Liver (tissue), 9 donors: ENCODE data around the gene ZKSCAN1. TPM values are rescaled to one million over a fixed set of nuclear protein-coding genes. Genes with fewer than 3 reads are reported as not detected.

Experiments
- DNase-seq: peaks from one replicate; pipeline ENCODE4 v3.0.0-alpha.2; 2017; ENCODE audit warnings: low spot score
- H3K27ac ChIP-seq, 2 donors: one replicate each; pipeline ENCODE4 v1.7.0; 2013; ENCODE audit warnings: inconsistent platforms in 2 of 2, low read length in 2 of 2, control low read depth in 1 of 2, low read depth in 1 of 2, mild to moderate bottlenecking in 1 of 2
- H3K27me3 ChIP-seq, 4 donors: one replicate each; pipeline versions ENCODE4 v1.6.1 to v1.7.0; 2013; ENCODE audit warnings: low read length in 3 of 4, inconsistent platforms in 1 of 4, mild to moderate bottlenecking in 1 of 4, moderate library complexity in 1 of 4; ENCODE audit not compliant: control insufficient read depth in 4 of 4, insufficient read depth in 4 of 4
- H3K36me3 ChIP-seq, 4 donors: one replicate each; pipeline versions ENCODE4 v1.6.1 to v1.7.0; 2013; ENCODE audit warnings: low read length in 3 of 4, mild to moderate bottlenecking in 3 of 4, low read depth in 1 of 4, moderate library complexity in 1 of 4; ENCODE audit not compliant: control insufficient read depth in 4 of 4, insufficient read depth in 3 of 4
- H3K4me1 ChIP-seq, 4 donors: one replicate each; pipeline versions ENCODE4 v1.6.1 to v1.7.0; 2013; ENCODE audit warnings: low read length in 3 of 4, mild to moderate bottlenecking in 3 of 4, moderate library complexity in 1 of 4; ENCODE audit not compliant: control insufficient read depth in 4 of 4, insufficient read depth in 4 of 4
- H3K4me3 ChIP-seq, 3 donors: one replicate each; pipeline versions ENCODE4 v1.6.1 to v1.7.0; 2013; ENCODE audit warnings: low read length in 3 of 3, control low read depth in 1 of 3, low read depth in 1 of 3, mild to moderate bottlenecking in 1 of 3
- H3K9ac ChIP-seq, 2 donors: one replicate each; pipeline ENCODE4 v1.7.0; 2013; ENCODE audit warnings: low read length in 2 of 2, mild to moderate bottlenecking in 2 of 2, moderate library complexity in 2 of 2, control low read depth in 1 of 2, low read depth in 1 of 2
- H3K9me3 ChIP-seq, 4 donors: one replicate each; pipeline versions ENCODE4 v1.6.1 to v1.7.0; 2013; ENCODE audit warnings: low read length in 3 of 4; ENCODE audit not compliant: control insufficient read depth in 4 of 4
- EGR1 ChIP-seq, 2 donors: IDR thresholded peaks; 2 replicates each; pipeline ENCODE4 v1.6.1; 2016 to 2018; ENCODE audit warnings: antibody characterized with exemption in 2 of 2, low read depth in 2 of 2
- FOXA1 ChIP-seq: IDR thresholded peaks from 2 replicates; pipeline ENCODE4 v1.6.1; 2016; ENCODE audit warnings: antibody characterized with exemption
- FOXA2 ChIP-seq: IDR thresholded peaks from 2 replicates; pipeline ENCODE4 v1.6.1; 2016; ENCODE audit warnings: antibody characterized with exemption
- GABPA ChIP-seq, 2 donors: IDR thresholded peaks in 1 of 2; conservative IDR thresholded peaks in 1 of 2; 2 replicates each; pipeline ENCODE4 v1.6.1; 2016; ENCODE audit warnings: antibody characterized with exemption in 2 of 2, mild to moderate bottlenecking in 1 of 2, moderate library complexity in 1 of 2
- HNF4A ChIP-seq, 2 donors: conservative IDR thresholded peaks; 2 replicates each; pipeline ENCODE4 v1.6.1; 2016; ENCODE audit warnings: antibody characterized with exemption in 2 of 2, mild to moderate bottlenecking in 2 of 2
- HNF4G ChIP-seq: IDR thresholded peaks from 2 replicates; pipeline ENCODE4 v1.6.1; 2016; ENCODE audit warnings: antibody characterized with exemption
- JUND ChIP-seq, 2 donors: IDR thresholded peaks; 2 replicates each; pipeline ENCODE4 v1.6.1; 2016; ENCODE audit warnings: antibody characterized with exemption in 2 of 2
- NR2F2 ChIP-seq: IDR thresholded peaks from 2 replicates; pipeline ENCODE4 v1.6.1; 2016; ENCODE audit warnings: antibody characterized with exemption
- RAD21 ChIP-seq, 2 donors: IDR thresholded peaks; 2 replicates each; pipeline ENCODE4 v1.6.1; 2016; ENCODE audit warnings: antibody characterized with exemption in 2 of 2, mild to moderate bottlenecking in 2 of 2
- REST ChIP-seq: IDR thresholded peaks from 2 replicates; pipeline ENCODE4 v1.6.1; 2016; ENCODE audit warnings: antibody characterized with exemption, mild to moderate bottlenecking
- RXRA ChIP-seq, 2 donors: IDR thresholded peaks; 2 replicates each; pipeline ENCODE4 v1.6.1; 2017 to 2018; ENCODE audit warnings: antibody characterized with exemption in 2 of 2, mild to moderate bottlenecking in 1 of 2
- SP1 ChIP-seq: IDR thresholded peaks from 2 replicates; pipeline ENCODE4 v1.6.1; 2018; ENCODE audit warnings: antibody characterized with exemption, mild to moderate bottlenecking
- TAF1 ChIP-seq: conservative IDR thresholded peaks from 2 replicates; pipeline ENCODE4 v1.6.1; 2016; ENCODE audit warnings: antibody characterized with exemption, mild to moderate bottlenecking
- YY1 ChIP-seq: IDR thresholded peaks from 2 replicates; pipeline ENCODE4 v1.6.1; 2016; ENCODE audit warnings: antibody characterized with exemption, mild to moderate bottlenecking
- WGBS: extraction: QIAGEN DNeasy Blood & Tissue Kit; methylation state at CpG from one replicate; pipeline ENCODE4 v1.1.7; 2013; 5-methylcytosine and 5-hydroxymethylcytosine counted together
- polyA plus RNA-seq, 2 donors: library from polyadenylated mRNA; stranded (reverse) in 1 of 2; unstranded in 1 of 2; fragments of 200-250 nt in 1 of 2; fragments of >200 nt in 1 of 2; fragmentation: Nextera tagmentation in 1 of 2; extraction: Ambion mirVana in 1 of 2; gene quantifications; one replicate each; pipeline versions ENCODE4 v1.2.1 to v1.2.3, GENCODE V29; 2013 to 2015
- total RNA-seq, 2 donors: library from RNA; depleted of rRNA; stranded (reverse); fragments of >200 nt; gene quantifications; one replicate each; pipeline ENCODE4 v1.2.3, GENCODE V29; 2014
- TF ChIP-seq, protein P1 (sequence below): fragments of 150-350 bp; IDR thresholded peaks from 2 replicates; pipeline ENCODE4 v1.5.1; 2017; ENCODE audit warnings: improper control_type of control experiment, low read depth, low read length; ENCODE audit not compliant: missing input control
- TF ChIP-seq, protein P2 (sequence below): IDR thresholded peaks from 2 replicates; pipeline ENCODE4 v1.6.1; 2016; ENCODE audit warnings: antibody characterized with exemption
- TF ChIP-seq, protein P3 (sequence below): IDR thresholded peaks from 2 replicates; pipeline ENCODE4 v1.6.1; 2016; ENCODE audit warnings: antibody characterized with exemption
- TF ChIP-seq, protein P4 (sequence below): IDR thresholded peaks from 2 replicates; pipeline ENCODE4 v1.6.1; 2016; ENCODE audit warnings: antibody characterized with exemption
- donor health status: healthy.
- donor health status: healthy.
- donor health status: healthy.
- donor health status: healthy.
- donor health status: healthy.

Gene ZKSCAN1
- total and polyA plus RNA-seq, 4 donors: 11.8 to 117 (median 30.1) TPM

GRCh38 chr7:100081535-100082102 is 66.2 kb downstream of the ZKSCAN1 start, which contains the start of gene ZNF3:
Gene ZNF3 (minus strand): TSS chr7:100081723. CDS start chr7:100077357, 4,366 bp downstream.
- Histone ChIP-seq H3K36me3 (peaks cover 0 to 10% (median 4%) of the 10 kb centered on the region in 4 donors), H3K27me3 (no peaks in the 10 kb centered on the region), H3K4me3 (peak within 1 kb of the TSS; percentile 80 to 90 (median 83)), H3K9me3 (no peaks in the 10 kb centered on the region), H3K4me1 (peaks cover 12 to 34% (median 29%) of the 10 kb centered on the region in 4 donors), H3K9ac (peak within 1 kb of the TSS; percentile 88 to 96), H3K27ac (peak within 1 kb of the TSS; percentile 89 to 90)
- WGBS: under 1% methylated on average over 55 of the region's 55 CpGs
- TF ChIP-seq JUND (IDR thresholded peaks at IDR 0.05): peak; percentile 31 to 69
- TF ChIP-seq FOXA2: peak; percentile 22
- TF ChIP-seq HNF4A (conservative IDR thresholded peaks at IDR 0.05): peak; percentile 65 to 70
- peak; percentile 87 to 92 for TF ChIP-seq RAD21 (IDR thresholded peaks at IDR 0.05)
- TF ChIP-seq, protein P1, sequence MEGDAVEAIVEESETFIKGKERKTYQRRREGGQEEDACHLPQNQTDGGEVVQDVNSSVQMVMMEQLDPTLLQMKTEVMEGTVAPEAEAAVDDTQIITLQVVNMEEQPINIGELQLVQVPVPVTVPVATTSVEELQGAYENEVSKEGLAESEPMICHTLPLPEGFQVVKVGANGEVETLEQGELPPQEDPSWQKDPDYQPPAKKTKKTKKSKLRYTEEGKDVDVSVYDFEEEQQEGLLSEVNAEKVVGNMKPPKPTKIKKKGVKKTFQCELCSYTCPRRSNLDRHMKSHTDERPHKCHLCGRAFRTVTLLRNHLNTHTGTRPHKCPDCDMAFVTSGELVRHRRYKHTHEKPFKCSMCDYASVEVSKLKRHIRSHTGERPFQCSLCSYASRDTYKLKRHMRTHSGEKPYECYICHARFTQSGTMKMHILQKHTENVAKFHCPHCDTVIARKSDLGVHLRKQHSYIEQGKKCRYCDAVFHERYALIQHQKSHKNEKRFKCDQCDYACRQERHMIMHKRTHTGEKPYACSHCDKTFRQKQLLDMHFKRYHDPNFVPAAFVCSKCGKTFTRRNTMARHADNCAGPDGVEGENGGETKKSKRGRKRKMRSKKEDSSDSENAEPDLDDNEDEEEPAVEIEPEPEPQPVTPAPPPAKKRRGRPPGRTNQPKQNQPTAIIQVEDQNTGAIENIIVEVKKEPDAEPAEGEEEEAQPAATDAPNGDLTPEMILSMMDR: peak; percentile 88
- TF ChIP-seq, protein P2, sequence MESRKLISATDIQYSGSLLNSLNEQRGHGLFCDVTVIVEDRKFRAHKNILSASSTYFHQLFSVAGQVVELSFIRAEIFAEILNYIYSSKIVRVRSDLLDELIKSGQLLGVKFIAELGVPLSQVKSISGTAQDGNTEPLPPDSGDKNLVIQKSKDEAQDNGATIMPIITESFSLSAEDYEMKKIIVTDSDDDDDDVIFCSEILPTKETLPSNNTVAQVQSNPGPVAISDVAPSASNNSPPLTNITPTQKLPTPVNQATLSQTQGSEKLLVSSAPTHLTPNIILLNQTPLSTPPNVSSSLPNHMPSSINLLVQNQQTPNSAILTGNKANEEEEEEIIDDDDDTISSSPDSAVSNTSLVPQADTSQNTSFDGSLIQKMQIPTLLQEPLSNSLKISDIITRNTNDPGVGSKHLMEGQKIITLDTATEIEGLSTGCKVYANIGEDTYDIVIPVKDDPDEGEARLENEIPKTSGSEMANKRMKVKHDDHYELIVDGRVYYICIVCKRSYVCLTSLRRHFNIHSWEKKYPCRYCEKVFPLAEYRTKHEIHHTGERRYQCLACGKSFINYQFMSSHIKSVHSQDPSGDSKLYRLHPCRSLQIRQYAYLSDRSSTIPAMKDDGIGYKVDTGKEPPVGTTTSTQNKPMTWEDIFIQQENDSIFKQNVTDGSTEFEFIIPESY: peak; percentile 45
- peak; percentile 84 for TF ChIP-seq FOXA1
- peak; percentile 83 for TF ChIP-seq YY1
- peak; percentile 96 to 98 for TF ChIP-seq GABPA (IDR thresholded peaks at IDR 0.05 in 1 of 2, conservative IDR thresholded peaks at IDR 0.05 in 1 of 2)
- TF ChIP-seq SP1: peak; percentile 85
- TF ChIP-seq, protein P3, sequence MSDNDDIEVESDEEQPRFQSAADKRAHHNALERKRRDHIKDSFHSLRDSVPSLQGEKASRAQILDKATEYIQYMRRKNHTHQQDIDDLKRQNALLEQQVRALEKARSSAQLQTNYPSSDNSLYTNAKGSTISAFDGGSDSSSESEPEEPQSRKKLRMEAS: no peak
- peak; percentile 31 for TF ChIP-seq HNF4G
- peak; percentile 70 to 72 for TF ChIP-seq RXRA (IDR thresholded peaks at IDR 0.05)
- peak; percentile 68 for TF ChIP-seq NR2F2
- TF ChIP-seq EGR1 (IDR thresholded peaks at IDR 0.05; ENCODE audit: low read depth in 2 of 2): peak; percentile 90 to 96
- peak; percentile 85 for TF ChIP-seq REST
- TF ChIP-seq TAF1: no peak
- TF ChIP-seq, protein P4, sequence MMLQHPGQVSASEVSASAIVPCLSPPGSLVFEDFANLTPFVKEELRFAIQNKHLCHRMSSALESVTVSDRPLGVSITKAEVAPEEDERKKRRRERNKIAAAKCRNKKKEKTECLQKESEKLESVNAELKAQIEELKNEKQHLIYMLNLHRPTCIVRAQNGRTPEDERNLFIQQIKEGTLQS: no peak
- peak; percentile 98 for DNase-seq
